ENCODE measurements around the gene HNRNPH1.

HNRNPH1 gene

GRCh38 chr5:179603308-179603707, 20.2 kb downstream of the HNRNPH1 start:
- in situ Hi-C loops (cut with HindIII; ENCODE audit: low pct_unique_long_range_greater_than_20kb, low sequenced_read_pairs), result no loop called here
- TF ChIP-seq JUND (IDR thresholded peaks at IDR 0.05; ENCODE audit: low read depth), result no peak
- no peak for DNase-seq (ENCODE audit: low read depth in 1 of 2, low spot score in 1 of 2)

- in situ Hi-C loops (cut with HindIII; ENCODE audit: low pct_unique_long_range_greater_than_20kb, low sequenced_read_pairs), result no loop called here
- DNase-seq (ENCODE audit: low read depth in 1 of 2, low spot score in 1 of 2), result no peak
- no peak for TF ChIP-seq JUND (IDR thresholded peaks at IDR 0.05; ENCODE audit: low read depth)
Measured at GRCh38 chr5:179601871-179602625, 21.4 kb downstream of the HNRNPH1 start.

- in situ Hi-C loops (cut with HindIII; ENCODE audit: low pct_unique_long_range_greater_than_20kb, low sequenced_read_pairs), result no loop called here
- TF ChIP-seq JUND (IDR thresholded peaks at IDR 0.05; ENCODE audit: low read depth), result no peak
- DNase-seq (ENCODE audit: low read depth in 1 of 2, low spot score in 1 of 2), result no peak
Measured at GRCh38 chr5:179599973-179600372, 23.5 kb downstream of the HNRNPH1 start.

GRCh38 chr5:179599566-179599965, 23.9 kb downstream of the HNRNPH1 start:
- no peak for TF ChIP-seq JUND (IDR thresholded peaks at IDR 0.05; ENCODE audit: low read depth)
- in situ Hi-C loops (cut with HindIII; ENCODE audit: low pct_unique_long_range_greater_than_20kb, low sequenced_read_pairs), result no loop called here
- DNase-seq (ENCODE audit: low read depth in 1 of 2, low spot score in 1 of 2), result no peak

GRCh38 chr5:179599100-179599499, 24.4 kb downstream of the HNRNPH1 start:
- TF ChIP-seq JUND (IDR thresholded peaks at IDR 0.05; ENCODE audit: low read depth), result no peak
- in situ Hi-C loops (cut with HindIII; ENCODE audit: low pct_unique_long_range_greater_than_20kb, low sequenced_read_pairs), result no loop called here
- no peak for DNase-seq (ENCODE audit: low read depth in 1 of 2, low spot score in 1 of 2)

GRCh38 chr5:179596421-179596820, 27.1 kb downstream of the HNRNPH1 start:
- no peak for TF ChIP-seq JUND (IDR thresholded peaks at IDR 0.05; ENCODE audit: low read depth)
- in situ Hi-C loops (cut with HindIII; ENCODE audit: low pct_unique_long_range_greater_than_20kb, low sequenced_read_pairs), result no loop called here
- no peak for DNase-seq (ENCODE audit: low read depth in 1 of 2, low spot score in 1 of 2)

- in situ Hi-C loops (cut with HindIII; ENCODE audit: low pct_unique_long_range_greater_than_20kb, low sequenced_read_pairs), result no loop called here
- no peak for DNase-seq (ENCODE audit: low read depth in 1 of 2, low spot score in 1 of 2)
- TF ChIP-seq JUND (IDR thresholded peaks at IDR 0.05; ENCODE audit: low read depth), result no peak
Measured at GRCh38 chr5:179595916-179596315, 27.6 kb downstream of the HNRNPH1 start.

GRCh38 chr5:179588166-179588565, 35.3 kb downstream of the HNRNPH1 start:
- in situ Hi-C loops (cut with HindIII; ENCODE audit: low pct_unique_long_range_greater_than_20kb, low sequenced_read_pairs), result no loop called here
- no peak for TF ChIP-seq JUND (IDR thresholded peaks at IDR 0.05; ENCODE audit: low read depth)
- peak in 1 of 2 experiments; percentile 43 for DNase-seq (ENCODE audit: low read depth in 1 of 2, low spot score in 1 of 2)

- TF ChIP-seq JUND (IDR thresholded peaks at IDR 0.05; ENCODE audit: low read depth), result no peak
- in situ Hi-C loops (cut with HindIII; ENCODE audit: low pct_unique_long_range_greater_than_20kb, low sequenced_read_pairs), result no loop called here
- no peak for DNase-seq (ENCODE audit: low read depth in 1 of 2, low spot score in 1 of 2)
Measured at GRCh38 chr5:179585941-179586401, 37.5 kb downstream of the HNRNPH1 start.

GRCh38 chr5:179577286-179577960, 46.0 kb downstream of the HNRNPH1 start:
- in situ Hi-C loops (cut with HindIII; ENCODE audit: low pct_unique_long_range_greater_than_20kb, low sequenced_read_pairs), result no loop called here

GRCh38 chr5:179572386-179572785, 51.1 kb downstream of the HNRNPH1 start:
- no peak for TF ChIP-seq JUND (IDR thresholded peaks at IDR 0.05; ENCODE audit: low read depth)
- DNase-seq (ENCODE audit: low read depth in 1 of 2, low spot score in 1 of 2), result no peak
- in situ Hi-C loops (cut with HindIII; ENCODE audit: low pct_unique_long_range_greater_than_20kb, low sequenced_read_pairs), result no loop called here

More at GRCh38 chr5:179577286-179577960, 46.0 kb downstream of the HNRNPH1 start:
- no peak for DNase-seq (ENCODE audit: low read depth in 1 of 2, low spot score in 1 of 2)
- no peak for TF ChIP-seq JUND (IDR thresholded peaks at IDR 0.05; ENCODE audit: low read depth)

GRCh38 chr5:179568721-179569120, 54.8 kb downstream of the HNRNPH1 start:
- TF ChIP-seq JUND (IDR thresholded peaks at IDR 0.05; ENCODE audit: low read depth), result no peak
- no peak for DNase-seq (ENCODE audit: low read depth in 1 of 2, low spot score in 1 of 2)
- in situ Hi-C loops (cut with HindIII; ENCODE audit: low pct_unique_long_range_greater_than_20kb, low sequenced_read_pairs), result no loop called here

GRCh38 chr5:179564526-179564925, 58.9 kb downstream of the HNRNPH1 start:
- no peak for TF ChIP-seq JUND (IDR thresholded peaks at IDR 0.05; ENCODE audit: low read depth)
- in situ Hi-C loops (cut with HindIII; ENCODE audit: low pct_unique_long_range_greater_than_20kb, low sequenced_read_pairs), result no loop called here
- no peak for DNase-seq (ENCODE audit: low read depth in 1 of 2, low spot score in 1 of 2)
